Stimulated activated CD4-positive, alpha-beta T cell treated with anti-CD3 and anti-CD28 coated beads, TNF-alpha, amount 100 ng/mL, for 48 hours (primary cell): ENCODE results near the gene ZFAND2A.
A peak's percentile ranks its signal among the peaks of the same experiment; 100 is the strongest.

Experiments
- DNase-seq, 3 donors: peaks; one replicate each; pipeline ENCODE4 v3.0.0-alpha.2; 2020; ENCODE audit warnings: low read depth in 3 of 3

ZFAND2A gene

DNA sequence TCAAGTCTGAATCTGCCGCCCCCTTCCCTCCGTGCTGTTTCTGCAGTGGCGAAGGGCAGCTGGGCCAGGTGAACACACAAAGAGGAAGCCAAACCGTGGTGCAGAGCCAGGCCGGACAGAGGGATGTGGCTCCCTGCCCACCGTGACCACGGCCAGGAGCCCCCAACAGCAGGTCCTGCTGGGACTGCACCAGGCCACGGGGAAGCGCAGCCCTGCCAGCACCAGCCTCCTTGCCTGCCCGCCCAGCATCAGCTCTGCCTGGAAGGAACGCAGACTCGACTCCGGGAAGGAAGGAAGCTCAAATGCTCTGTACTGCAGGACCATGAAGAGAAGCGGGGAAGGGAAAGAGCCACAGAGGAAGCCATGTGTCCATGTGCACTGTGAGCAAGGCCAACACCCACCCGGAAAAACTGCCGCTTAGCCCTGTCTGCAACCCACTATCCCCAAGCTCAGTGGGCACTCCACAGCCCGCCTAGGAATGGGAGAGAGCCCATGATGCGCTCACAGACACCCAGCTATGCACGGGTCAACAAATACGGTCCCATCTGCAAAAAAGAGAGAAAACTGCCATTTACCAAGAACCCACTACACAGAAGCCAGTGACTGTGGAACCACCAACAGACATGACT is 53.1 kb downstream of the ZFAND2A start:
- DNase-seq: no peak

DNA sequence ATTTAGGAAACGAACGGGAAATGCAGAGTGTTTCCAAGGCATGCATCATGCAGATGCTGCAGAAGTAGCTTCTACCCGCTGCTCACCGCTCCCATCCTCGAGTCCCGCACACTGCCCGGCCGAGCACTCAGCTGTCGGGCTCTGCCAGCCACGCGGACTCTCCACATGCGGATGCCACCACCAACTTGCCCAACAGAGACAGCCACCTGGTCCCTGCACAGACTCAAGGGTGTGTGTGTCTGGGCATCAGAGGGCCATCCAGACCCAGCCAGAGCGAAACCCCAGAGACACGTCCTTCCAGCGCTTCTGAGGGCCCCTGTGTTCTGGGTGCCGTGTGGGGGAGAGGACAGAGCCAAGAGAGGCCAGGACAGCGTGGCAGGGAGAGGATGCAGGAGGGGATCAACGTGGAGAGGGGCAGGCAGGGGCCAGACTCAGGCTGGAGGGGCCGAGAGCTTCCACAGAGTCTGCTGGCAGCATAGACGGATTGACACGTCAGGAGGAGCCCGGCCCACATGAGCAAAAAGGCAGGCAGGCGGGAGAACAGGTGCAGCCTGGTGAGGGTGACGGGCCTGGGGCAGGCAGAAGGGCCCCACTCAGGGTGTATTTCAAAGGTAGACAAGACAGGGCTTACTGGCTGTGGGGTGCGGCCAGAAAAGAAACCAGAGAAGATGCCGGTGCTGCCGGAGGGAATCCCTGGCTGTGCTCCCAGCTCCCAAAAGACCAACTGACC is 53.8 kb downstream of the ZFAND2A start:
- DNase-seq: no peak

DNA sequence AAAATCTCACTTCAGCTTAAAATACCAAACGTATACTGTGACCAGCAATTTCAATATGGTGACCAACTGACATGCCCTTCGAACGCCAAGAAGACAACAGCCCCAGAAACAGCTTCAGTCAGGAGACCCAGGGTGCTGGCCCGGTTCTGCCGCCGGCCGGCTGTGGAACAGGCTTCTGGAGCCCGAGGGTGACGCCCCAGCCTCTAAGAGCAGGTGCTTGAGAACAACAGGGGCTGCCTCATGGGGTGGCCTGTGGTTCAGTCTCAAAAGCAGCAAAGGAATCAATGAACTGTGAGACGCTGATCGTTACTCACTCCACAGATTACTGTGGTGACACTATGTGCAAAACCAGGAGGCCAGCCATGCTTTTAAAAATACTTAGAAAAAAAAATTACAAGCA is 54.8 kb downstream of the ZFAND2A start:
- DNase-seq: no peak

DNA sequence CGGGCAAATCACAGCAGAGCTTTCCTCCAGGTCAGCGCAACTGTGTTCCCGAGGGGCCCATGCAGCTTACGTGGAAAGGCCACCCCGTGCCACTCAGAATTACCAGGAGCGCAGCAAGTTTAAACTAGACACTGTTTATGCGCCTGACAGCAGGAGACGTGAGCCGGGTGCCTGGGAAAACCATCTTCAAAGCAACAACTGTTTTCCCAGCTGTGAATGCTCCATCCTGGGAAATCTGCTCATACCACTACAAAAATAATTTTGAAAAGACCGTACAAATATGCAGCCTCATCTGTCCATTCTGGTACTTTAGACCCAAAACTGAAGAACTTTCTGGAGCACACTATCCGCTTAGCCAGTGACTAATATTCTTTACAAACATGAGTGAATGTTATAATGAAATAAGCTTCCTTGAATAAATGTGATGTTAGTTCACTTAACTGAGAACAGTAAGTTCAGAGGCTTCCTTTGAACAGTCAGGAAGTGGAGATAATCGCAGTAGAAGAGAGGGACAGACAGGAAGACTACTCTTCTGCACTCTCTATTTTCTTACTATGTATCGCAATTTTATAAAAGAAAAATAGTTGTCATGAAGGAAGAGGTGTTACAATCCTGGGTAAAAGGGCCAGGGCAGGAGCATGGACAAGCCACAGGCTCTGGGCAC is 55.3 kb downstream of the ZFAND2A start:
- no peak for DNase-seq

DNA sequence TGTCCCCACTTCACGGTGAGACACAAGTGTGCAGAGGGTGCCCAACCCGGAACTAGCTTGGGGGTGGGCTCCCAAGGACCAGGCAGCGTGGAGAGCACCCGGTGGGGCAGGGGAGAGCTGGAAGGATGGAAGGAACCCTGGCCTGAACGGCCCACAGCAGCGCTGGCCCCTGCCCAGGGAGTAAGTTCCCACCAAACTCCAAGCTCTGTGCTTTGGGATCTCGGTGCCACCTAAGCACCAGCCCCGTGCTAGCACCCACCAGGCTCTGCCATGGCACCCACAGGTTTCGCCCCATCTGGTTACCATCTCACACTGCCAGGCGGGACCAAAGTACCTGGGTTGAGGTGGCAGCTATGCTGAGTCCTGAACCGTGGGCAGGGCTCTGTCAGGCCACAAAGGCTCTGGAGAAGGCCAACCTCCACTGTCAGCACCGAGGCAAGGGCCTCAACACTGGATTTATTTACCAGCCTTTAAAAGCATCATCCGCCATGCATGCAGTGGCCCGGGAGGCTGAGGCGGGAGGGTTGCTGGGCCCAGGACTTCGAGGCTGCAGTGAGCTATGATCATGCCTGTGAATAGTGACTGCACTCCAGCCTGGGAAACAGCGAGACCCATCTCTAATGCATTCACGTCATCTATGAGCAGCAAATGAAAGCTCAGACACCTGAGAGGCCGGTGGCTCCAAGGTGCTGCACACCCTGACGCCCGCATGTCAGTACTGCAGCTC is 56.0 kb downstream of the ZFAND2A start:
- no peak for DNase-seq

DNA sequence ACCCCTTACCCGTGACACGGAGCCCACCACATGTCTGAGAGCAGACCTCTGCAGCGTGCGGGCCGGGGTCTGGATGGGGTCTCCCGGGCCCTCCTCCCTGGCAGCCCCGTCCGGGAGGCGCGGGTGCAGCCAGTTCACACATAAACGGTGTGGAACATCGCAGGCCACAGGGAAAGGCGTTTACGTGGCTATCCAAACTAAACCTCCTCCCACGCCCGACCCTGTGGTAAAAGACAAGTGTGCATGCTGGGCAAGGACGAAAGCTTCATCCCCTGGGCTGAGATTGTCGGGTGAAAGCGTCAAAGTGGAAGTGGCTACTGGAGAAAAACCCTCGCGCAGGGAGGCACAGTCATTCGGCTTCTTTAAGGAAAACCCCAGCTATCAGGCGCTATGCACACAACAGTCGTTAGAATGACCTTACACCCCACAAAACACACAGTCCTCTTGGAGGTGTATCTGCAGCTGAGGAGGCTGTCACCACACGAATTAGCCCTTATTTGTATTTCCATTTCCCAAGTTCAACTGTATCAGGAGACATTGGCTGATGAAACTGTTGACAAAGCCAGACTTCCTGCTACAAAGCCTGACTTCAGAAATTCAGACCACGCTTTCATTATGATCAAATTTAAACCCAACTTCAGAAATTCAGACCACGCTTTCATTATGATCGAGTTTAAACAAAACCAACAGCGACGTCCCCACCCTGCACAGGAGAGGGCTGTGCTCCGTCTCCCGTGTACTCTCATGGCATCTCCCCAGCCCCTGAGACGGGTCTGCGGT is 56.8 kb downstream of the ZFAND2A start:
- peak in 2 of 3 donors; percentile 8 to 22 for DNase-seq
